HEK293T (cell line): ENCODE measurements around the gene SYNE3.

Experiments
- ARNT ChIP-seq: fragments of 450-650 bp; IDR thresholded peaks from 2 replicates; pipeline ENCODE4 v1.6.1; 2017; ENCODE audit warnings: mild to moderate bottlenecking
- HDGF ChIP-seq: fragments of 450-650 bp; IDR thresholded peaks from 2 replicates; pipeline ENCODE4 v1.6.1; 2017; ENCODE audit warnings: antibody characterized with exemption, borderline replicate concordance
- L3MBTL2 ChIP-seq: fragments of 450-650 bp; conservative IDR thresholded peaks from 2 replicates; pipeline ENCODE4 v1.6.1; 2016; ENCODE audit warnings: mild to moderate bottlenecking
- LEF1 ChIP-seq: fragments of 450-650 bp; IDR thresholded peaks from 2 replicates; pipeline ENCODE4 v1.6.1; 2017; ENCODE audit warnings: mild to moderate bottlenecking, borderline replicate concordance
- SP1 ChIP-seq: fragments of 450-650 bp; IDR thresholded peaks from 2 replicates; pipeline ENCODE4 v1.6.1; 2017
- SUZ12 ChIP-seq: fragments of 450-650 bp; IDR thresholded peaks from 2 replicates; pipeline ENCODE4 v1.6.1; 2016; ENCODE audit warnings: mild to moderate bottlenecking
- TARDBP ChIP-seq: fragments of 450-650 bp; IDR thresholded peaks from 2 replicates; pipeline ENCODE4 v1.6.1; 2016
- ZNF384 ChIP-seq: fragments of 450-650 bp; IDR thresholded peaks from 2 replicates; pipeline ENCODE4 v1.6.1; 2016

DNA sequence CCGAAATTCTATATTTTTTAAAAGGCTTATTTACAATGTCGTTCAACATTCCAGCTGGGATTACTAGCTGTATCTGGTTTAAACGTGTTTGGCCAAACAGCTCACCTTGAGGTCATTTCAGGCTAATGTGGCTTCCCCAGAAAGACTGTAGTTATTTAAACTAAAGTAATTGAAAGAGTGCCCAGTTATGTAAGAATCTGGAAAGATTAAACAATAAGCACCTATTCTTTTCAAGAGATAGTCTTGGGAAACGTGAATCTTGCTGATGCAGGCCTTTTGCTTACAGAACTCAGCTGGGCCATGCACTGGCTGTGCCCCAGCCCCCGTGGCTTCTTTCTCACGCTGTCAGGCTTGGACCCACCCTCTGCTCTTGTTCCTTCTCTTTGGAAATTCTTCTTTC lies 42.8 kb upstream of the SYNE3 start:
- TF ChIP-seq ZNF384 (no peak), TARDBP (no peak), LEF1 (no peak), L3MBTL2 (no peak), SUZ12 (no peak), ARNT (no peak), HDGF (no peak), SP1 (no peak)
